Subcutaneous preadipocyte (primary cell): Measurements from ENCODE around the gene EDNRB. TPM values are rescaled to one million over a fixed set of nuclear protein-coding genes. Genes with fewer than 3 reads are reported as not detected.

Experiments
- small RNA-seq: library from RNA; depleted of rRNA; stranded (forward); fragments of <200 nt; gene quantifications from one replicate; pipeline ENCODE3, GENCODE V24; 2012
- total RNA-seq: library from RNA; depleted of rRNA; stranded (reverse); fragments of >200 nt; gene quantifications from 2 replicates; pipeline ENCODE4 v1.2.3, GENCODE V29; 2012

EDNRB gene
- total RNA-seq, result 32.6 and 33.4 TPM in 2 replicates

GRCh38 chr13:77918391-77919245, at the start of gene EDNRB:
Gene EDNRB, minus strand, starts transcription at chr13:77918831. Its CDS starts 258 bp downstream, at chr13:77918573.

Small RNAs within 50 kb of the gene (small RNA-seq; reads per million reads assigned to genes)
- not detected for gene RN7SL810P

Other genes starting within 250 kb of the EDNRB start
- 0.59 TPM in 1 of 2 replicates, not detected in the other for gene SLAIN1, start 221.1 kb downstream of the EDNRB start, total RNA-seq